HEK293 (cell line): ENCODE measurements around the gene TMEM8B.

Experiments used
- CTCF ChIA-PET: fragments of 350-600 bp; formaldehyde crosslinking; extraction: SDS; loops from one replicate; lab custom pipeline; 2021; ENCODE audit warnings: antibody characterized with exemption; lab: Yijun Ruan, JAX
- POLR2A ChIA-PET: fragments of 300-600 bp; formaldehyde crosslinking; extraction: SDS; loops from one replicate; lab custom pipeline; 2020; ENCODE audit warnings: antibody characterized with exemption, inconsistent platforms; lab: Yijun Ruan, JAX
- H3K27ac ChIP-seq: fragments of 200-500 bp; sonication (Bioruptor generic); 2 replicates; pipeline ENCODE4 v1.5.1; 2014; ENCODE audit warnings: low read depth, low read length, control low read depth, inconsistent platforms; ENCODE audit errors: extremely low read depth
- H3K36me3 ChIP-seq, 2 experiments: fragments of 200-500 bp in 1 of 2; sonication (Bioruptor generic) in 1 of 2; 1 replicate in 1 of 2; 2 replicates in 1 of 2; pipeline ENCODE4 v1.5.1; 2014 to 2017; ENCODE audit warnings: inconsistent platforms in 2 of 2, low read length in 2 of 2; ENCODE audit not compliant: control insufficient read depth in 2 of 2, insufficient read depth in 1 of 2
- H3K4me1 ChIP-seq: fragments of 200-500 bp; sonication (Bioruptor generic); 2 replicates; pipeline ENCODE4 v1.5.1; 2014; ENCODE audit warnings: mild to moderate bottlenecking, low read length, inconsistent platforms; ENCODE audit not compliant: control insufficient read depth, insufficient read depth
- H3K4me3 ChIP-seq: 2 replicates; pipeline ENCODE4 v1.5.1; 2011; ENCODE audit warnings: low read depth, mild to moderate bottlenecking, control low read depth, low read length, moderate library complexity
- H3K9me3 ChIP-seq: fragments of 200-500 bp; sonication (Bioruptor generic); 2 replicates; pipeline ENCODE4 v1.5.1; 2014; ENCODE audit warnings: low read depth, low read length, inconsistent platforms; ENCODE audit not compliant: control insufficient read depth, insufficient read depth
- OVOL3 ChIP-seq: fragments of 450-650 bp; formaldehyde crosslinking; IDR thresholded peaks from 2 replicates; pipeline ENCODE4 v1.5.1; 2016; ENCODE audit warnings: missing biosample characterization, missing genetic modification characterization
- SCRT2 ChIP-seq: fragments of 450-650 bp; formaldehyde crosslinking; IDR thresholded peaks from 2 replicates; pipeline ENCODE4 v1.5.1; 2016; ENCODE audit warnings: missing biosample characterization, missing genetic modification characterization
- TRIM28 ChIP-seq: IDR thresholded peaks from 2 replicates; pipeline ENCODE4 v1.6.1; 2011; ENCODE audit warnings: low read length, control low read depth, borderline replicate concordance
- ZBTB17 ChIP-seq: fragments of 450-650 bp; formaldehyde crosslinking; IDR thresholded peaks from 2 replicates; pipeline ENCODE4 v1.5.1; 2016; ENCODE audit warnings: missing biosample characterization, missing genetic modification characterization
- ZBTB8A ChIP-seq: fragments of 450-650 bp; formaldehyde crosslinking; IDR thresholded peaks from 2 replicates; pipeline ENCODE4 v1.5.1; 2016; ENCODE audit warnings: missing biosample characterization, missing genetic modification characterization
- ZNF121 ChIP-seq: fragments of 450-650 bp; formaldehyde crosslinking; IDR thresholded peaks from 2 replicates; pipeline ENCODE4 v1.5.1; 2016; ENCODE audit warnings: missing biosample characterization, missing genetic modification characterization
- ZNF133 ChIP-seq: fragments of 450-650 bp; formaldehyde crosslinking; IDR thresholded peaks from 2 replicates; pipeline ENCODE4 v1.5.1; 2016; ENCODE audit warnings: missing biosample characterization, missing genetic modification characterization
- ZNF138 ChIP-seq: fragments of 450-650 bp; formaldehyde crosslinking; IDR thresholded peaks from 2 replicates; pipeline ENCODE4 v1.5.1; 2016; ENCODE audit warnings: missing biosample characterization, missing genetic modification characterization, borderline replicate concordance
- ZNF140 ChIP-seq: fragments of 450-650 bp; formaldehyde crosslinking; IDR thresholded peaks from 2 replicates; pipeline ENCODE4 v1.5.1; 2016; ENCODE audit warnings: missing biosample characterization, missing genetic modification characterization
- ZNF211 ChIP-seq: fragments of 450-650 bp; formaldehyde crosslinking; IDR thresholded peaks from 2 replicates; pipeline ENCODE4 v1.5.1; 2016; ENCODE audit warnings: low read depth, missing biosample characterization, missing genetic modification characterization
- ZNF335 ChIP-seq: fragments of 450-650 bp; formaldehyde crosslinking; conservative IDR thresholded peaks from 2 replicates; pipeline ENCODE4 v1.5.1; 2016; ENCODE audit warnings: missing biosample characterization, missing genetic modification characterization
- ZNF548 ChIP-seq: fragments of 450-650 bp; formaldehyde crosslinking; IDR thresholded peaks from 2 replicates; pipeline ENCODE4 v1.5.1; 2016; ENCODE audit warnings: missing biosample characterization, missing genetic modification characterization
- ZNF549 ChIP-seq: fragments of 450-650 bp; IDR thresholded peaks from 2 replicates; pipeline ENCODE4 v1.5.1; 2018; ENCODE audit warnings: missing biosample characterization, missing genetic modification characterization, mild to moderate bottlenecking, inconsistent platforms, moderate library complexity
- ZNF560 ChIP-seq: fragments of 450-650 bp; formaldehyde crosslinking; IDR thresholded peaks from 2 replicates; pipeline ENCODE4 v1.5.1; 2017; ENCODE audit warnings: missing biosample characterization, missing genetic modification characterization, borderline replicate concordance
- ZNF585B ChIP-seq: fragments of 450-650 bp; formaldehyde crosslinking; IDR thresholded peaks from 2 replicates; pipeline ENCODE4 v1.5.1; 2016; ENCODE audit warnings: missing biosample characterization, missing genetic modification characterization
- ZNF76 ChIP-seq: fragments of 450-650 bp; formaldehyde crosslinking; IDR thresholded peaks from 2 replicates; pipeline ENCODE4; 2016; ENCODE audit warnings: low read depth, missing biosample characterization, missing genetic modification characterization, borderline replicate concordance
- TF ChIP-seq, protein P1 (sequence below): fragments of 450-650 bp; formaldehyde crosslinking; IDR thresholded peaks from 2 replicates; pipeline ENCODE4 v1.5.1; 2017; ENCODE audit warnings: missing biosample characterization, missing genetic modification characterization
- TF ChIP-seq, protein P2 (sequence below): fragments of 450-650 bp; formaldehyde crosslinking; IDR thresholded peaks from 2 replicates; pipeline ENCODE4 v1.5.1; 2017; ENCODE audit warnings: missing biosample characterization, missing genetic modification characterization
- TF ChIP-seq, protein P3 (sequence below): fragments of 450-650 bp; formaldehyde crosslinking; IDR thresholded peaks from 2 replicates; pipeline ENCODE4 v1.5.1; 2016; ENCODE audit warnings: missing biosample characterization, missing genetic modification characterization, low read depth
- TF ChIP-seq, protein P4 (sequence below): fragments of 450-650 bp; formaldehyde crosslinking; IDR thresholded peaks from 2 replicates; pipeline ENCODE4 v1.5.1; 2016; ENCODE audit warnings: missing biosample characterization, missing genetic modification characterization

TMEM8B gene

DNA sequence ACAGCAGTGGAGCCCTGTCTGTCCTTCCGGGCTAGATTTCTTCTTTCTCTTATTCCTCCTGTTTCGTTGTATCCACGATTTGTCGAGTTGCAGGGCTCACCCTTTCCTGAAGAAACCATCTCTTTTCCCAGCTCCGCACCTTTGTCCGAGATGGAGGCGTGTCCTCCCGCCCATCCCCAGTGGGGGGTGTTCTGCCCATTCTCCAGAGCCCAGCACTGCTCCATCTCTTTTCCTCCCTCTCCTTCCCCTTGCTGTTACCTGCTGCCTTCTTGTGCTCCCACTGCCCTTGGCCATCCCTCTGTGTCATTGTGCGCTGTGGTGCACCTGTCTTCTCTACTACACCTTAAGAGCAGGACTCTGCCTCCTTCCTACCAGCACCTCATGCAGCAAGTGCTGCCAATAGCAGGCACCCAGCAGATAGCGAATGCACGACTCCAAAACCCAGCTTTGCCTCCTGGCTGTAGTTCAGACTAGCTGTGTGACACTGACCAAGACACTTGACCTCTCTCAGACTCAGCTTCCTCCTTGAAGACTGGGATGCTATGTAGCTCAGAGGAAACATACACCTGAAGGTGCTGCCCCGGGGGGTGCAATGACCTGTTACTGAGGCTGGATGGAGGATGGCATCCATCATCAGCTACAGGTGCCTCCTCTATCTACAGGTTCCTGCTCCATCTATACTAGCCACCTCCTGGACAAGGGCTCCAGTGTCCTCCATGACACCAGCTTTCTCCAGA lies 32.3 kb downstream of the TMEM8B start:
- H3K9me3 ChIP-seq, result no peaks in the 10 kb centered on the region
- ChIA-PET CTCF (interaction anchor here (1.0 to 4.1 kb wide), 3 partner anchors 20 to 71 kb away, joined by 3 to 26 read pairs (median 3); no protein-coding TSS in a partner anchor), POLR2A (no interaction called here)
- no peak overlapping the region for H3K4me3 ChIP-seq
- TF ChIP-seq SCRT2 (tag by site-specific recombination), result peak; percentile 59
- TF ChIP-seq, protein P1, sequence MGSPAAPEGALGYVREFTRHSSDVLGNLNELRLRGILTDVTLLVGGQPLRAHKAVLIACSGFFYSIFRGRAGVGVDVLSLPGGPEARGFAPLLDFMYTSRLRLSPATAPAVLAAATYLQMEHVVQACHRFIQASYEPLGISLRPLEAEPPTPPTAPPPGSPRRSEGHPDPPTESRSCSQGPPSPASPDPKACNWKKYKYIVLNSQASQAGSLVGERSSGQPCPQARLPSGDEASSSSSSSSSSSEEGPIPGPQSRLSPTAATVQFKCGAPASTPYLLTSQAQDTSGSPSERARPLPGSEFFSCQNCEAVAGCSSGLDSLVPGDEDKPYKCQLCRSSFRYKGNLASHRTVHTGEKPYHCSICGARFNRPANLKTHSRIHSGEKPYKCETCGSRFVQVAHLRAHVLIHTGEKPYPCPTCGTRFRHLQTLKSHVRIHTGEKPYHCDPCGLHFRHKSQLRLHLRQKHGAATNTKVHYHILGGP (tag by site-specific recombination), result no peak
- H3K36me3 ChIP-seq, result no peaks in the 10 kb centered on the region
- H3K4me1 ChIP-seq, result no peaks in the 10 kb centered on the region
- no peak overlapping the region for H3K27ac ChIP-seq

DNA sequence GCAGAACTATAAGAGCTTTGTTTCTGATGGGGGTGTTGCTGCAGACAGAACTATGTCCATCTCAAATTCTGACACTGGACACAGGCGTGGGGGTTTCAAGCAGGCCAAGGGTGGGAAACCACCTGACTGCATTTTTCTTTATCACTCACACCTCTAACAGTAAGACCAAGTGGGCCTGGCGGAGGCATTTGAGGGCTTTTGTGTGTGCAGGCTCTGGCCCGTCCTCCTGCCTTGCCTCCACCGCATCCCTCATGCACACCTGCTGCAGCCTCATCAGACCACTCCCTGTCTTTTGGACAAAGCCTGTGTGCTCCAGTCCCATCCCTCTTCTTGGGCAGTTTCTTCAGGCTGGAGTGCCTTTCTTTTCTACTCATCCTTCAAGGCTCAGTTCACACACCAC lies 33.3 kb downstream of the TMEM8B start:
- H3K27ac ChIP-seq, result no peak overlapping the region
- no peaks in the 10 kb centered on the region for H3K9me3 ChIP-seq
- TF ChIP-seq, protein P2, sequence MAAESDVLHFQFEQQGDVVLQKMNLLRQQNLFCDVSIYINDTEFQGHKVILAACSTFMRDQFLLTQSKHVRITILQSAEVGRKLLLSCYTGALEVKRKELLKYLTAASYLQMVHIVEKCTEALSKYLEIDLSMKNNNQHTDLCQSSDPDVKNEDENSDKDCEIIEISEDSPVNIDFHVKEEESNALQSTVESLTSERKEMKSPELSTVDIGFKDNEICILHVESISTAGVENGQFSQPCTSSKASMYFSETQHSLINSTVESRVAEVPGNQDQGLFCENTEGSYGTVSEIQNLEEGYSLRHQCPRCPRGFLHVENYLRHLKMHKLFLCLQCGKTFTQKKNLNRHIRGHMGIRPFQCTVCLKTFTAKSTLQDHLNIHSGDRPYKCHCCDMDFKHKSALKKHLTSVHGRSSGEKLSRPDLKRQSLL (tag by site-specific recombination), result no peak
- TF ChIP-seq ZNF335 (tag by site-specific recombination) (no peak), ZNF121 (tag by site-specific recombination) (no peak), ZNF585B (no peak), ZBTB17 (tag by site-specific recombination) (no peak), ZNF211 (tag by site-specific recombination) (no peak), ZNF138 (tag by site-specific recombination) (no peak), OVOL3 (tag by site-specific recombination) (no peak), ZNF548 (tag by site-specific recombination) (no peak), ZBTB8A (tag by site-specific recombination) (no peak), ZNF560 (tag by site-specific recombination) (no peak), ZNF133 (no peak), TRIM28 (no peak), ZNF76 (no peak), ZNF549 (tag by site-specific recombination) (no peak), ZNF140 (tag by site-specific recombination) (no peak)
- TF ChIP-seq, protein P3, sequence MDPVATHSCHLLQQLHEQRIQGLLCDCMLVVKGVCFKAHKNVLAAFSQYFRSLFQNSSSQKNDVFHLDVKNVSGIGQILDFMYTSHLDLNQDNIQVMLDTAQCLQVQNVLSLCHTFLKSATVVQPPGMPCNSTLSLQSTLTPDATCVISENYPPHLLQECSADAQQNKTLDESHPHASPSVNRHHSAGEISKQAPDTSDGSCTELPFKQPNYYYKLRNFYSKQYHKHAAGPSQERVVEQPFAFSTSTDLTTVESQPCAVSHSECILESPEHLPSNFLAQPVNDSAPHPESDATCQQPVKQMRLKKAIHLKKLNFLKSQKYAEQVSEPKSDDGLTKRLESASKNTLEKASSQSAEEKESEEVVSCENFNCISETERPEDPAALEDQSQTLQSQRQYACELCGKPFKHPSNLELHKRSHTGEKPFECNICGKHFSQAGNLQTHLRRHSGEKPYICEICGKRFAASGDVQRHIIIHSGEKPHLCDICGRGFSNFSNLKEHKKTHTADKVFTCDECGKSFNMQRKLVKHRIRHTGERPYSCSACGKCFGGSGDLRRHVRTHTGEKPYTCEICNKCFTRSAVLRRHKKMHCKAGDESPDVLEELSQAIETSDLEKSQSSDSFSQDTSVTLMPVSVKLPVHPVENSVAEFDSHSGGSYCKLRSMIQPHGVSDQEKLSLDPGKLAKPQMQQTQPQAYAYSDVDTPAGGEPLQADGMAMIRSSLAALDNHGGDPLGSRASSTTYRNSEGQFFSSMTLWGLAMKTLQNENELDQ (tag by site-specific recombination), result no peak
- TF ChIP-seq, protein P4, sequence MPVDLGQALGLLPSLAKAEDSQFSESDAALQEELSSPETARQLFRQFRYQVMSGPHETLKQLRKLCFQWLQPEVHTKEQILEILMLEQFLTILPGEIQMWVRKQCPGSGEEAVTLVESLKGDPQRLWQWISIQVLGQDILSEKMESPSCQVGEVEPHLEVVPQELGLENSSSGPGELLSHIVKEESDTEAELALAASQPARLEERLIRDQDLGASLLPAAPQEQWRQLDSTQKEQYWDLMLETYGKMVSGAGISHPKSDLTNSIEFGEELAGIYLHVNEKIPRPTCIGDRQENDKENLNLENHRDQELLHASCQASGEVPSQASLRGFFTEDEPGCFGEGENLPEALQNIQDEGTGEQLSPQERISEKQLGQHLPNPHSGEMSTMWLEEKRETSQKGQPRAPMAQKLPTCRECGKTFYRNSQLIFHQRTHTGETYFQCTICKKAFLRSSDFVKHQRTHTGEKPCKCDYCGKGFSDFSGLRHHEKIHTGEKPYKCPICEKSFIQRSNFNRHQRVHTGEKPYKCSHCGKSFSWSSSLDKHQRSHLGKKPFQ (tag by site-specific recombination), result no peak
- POLR2A ChIA-PET, result no interaction called here
- H3K4me3 ChIP-seq, result no peak overlapping the region
- H3K36me3 ChIP-seq, result no peaks in the 10 kb centered on the region
- no peaks in the 10 kb centered on the region for H3K4me1 ChIP-seq
- CTCF ChIA-PET, result interaction anchor here (0.9 to 4.1 kb wide), 3 partner anchors 19 to 72 kb away, joined by 3 to 26 read pairs (median 3); no protein-coding TSS in a partner anchor
